ENCODE measurements around the gene LOXHD1.

Gene LOXHD1, protein sequence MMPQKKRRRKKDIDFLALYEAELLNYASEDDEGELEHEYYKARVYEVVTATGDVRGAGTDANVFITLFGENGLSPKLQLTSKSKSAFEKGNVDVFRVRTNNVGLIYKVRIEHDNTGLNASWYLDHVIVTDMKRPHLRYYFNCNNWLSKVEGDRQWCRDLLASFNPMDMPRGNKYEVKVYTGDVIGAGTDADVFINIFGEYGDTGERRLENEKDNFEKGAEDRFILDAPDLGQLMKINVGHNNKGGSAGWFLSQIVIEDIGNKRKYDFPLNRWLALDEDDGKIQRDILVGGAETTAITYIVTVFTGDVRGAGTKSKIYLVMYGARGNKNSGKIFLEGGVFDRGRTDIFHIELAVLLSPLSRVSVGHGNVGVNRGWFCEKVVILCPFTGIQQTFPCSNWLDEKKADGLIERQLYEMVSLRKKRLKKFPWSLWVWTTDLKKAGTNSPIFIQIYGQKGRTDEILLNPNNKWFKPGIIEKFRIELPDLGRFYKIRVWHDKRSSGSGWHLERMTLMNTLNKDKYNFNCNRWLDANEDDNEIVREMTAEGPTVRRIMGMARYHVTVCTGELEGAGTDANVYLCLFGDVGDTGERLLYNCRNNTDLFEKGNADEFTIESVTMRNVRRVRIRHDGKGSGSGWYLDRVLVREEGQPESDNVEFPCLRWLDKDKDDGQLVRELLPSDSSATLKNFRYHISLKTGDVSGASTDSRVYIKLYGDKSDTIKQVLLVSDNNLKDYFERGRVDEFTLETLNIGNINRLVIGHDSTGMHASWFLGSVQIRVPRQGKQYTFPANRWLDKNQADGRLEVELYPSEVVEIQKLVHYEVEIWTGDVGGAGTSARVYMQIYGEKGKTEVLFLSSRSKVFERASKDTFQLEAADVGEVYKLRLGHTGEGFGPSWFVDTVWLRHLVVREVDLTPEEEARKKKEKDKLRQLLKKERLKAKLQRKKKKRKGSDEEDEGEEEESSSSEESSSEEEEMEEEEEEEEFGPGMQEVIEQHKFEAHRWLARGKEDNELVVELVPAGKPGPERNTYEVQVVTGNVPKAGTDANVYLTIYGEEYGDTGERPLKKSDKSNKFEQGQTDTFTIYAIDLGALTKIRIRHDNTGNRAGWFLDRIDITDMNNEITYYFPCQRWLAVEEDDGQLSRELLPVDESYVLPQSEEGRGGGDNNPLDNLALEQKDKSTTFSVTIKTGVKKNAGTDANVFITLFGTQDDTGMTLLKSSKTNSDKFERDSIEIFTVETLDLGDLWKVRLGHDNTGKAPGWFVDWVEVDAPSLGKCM (N-terminal part only)

DNA sequence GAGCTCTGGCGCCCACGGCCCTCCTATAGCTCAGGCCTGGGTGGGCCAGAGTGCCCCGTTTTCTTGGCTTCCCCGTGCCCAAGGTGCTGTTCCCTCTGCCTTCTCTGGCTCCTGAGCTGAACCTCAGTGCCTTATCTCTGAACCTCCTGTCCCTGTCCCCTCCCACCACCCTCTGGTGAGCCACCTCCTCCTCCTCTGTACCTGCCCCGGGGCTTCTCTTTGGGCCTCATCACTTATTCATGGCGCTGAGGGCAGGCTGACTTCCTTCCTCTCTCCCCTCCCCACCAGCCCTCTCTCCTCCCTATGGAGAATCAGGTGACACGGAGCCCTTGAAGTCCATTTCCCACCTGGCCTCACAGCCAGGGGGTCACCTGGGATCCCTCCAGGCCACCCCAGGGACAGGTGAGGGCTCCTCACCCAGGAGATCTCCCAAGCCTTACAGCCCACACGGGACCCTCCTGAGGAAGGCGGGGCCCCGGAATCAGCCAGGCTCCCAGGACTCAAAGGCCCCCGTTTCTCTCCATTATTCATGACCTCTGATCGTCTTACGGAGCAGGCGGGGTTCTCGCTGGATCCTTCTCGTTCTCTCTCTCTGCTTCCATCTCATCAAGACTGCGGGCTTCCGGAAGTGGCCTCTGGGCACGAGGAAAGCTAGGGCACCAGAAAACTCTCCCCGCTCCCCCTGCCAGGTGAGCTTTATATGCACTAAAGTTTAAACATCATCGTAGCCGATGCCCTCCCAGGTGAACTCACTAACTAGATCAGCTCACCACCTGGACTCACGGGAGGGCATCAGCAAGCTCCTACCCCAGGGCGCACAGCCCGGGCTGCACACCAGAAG, at the start of gene LOXHD1:
Gene LOXHD1, minus strand, starts transcription at position 106 of the 841 bp plus-strand sequence. CDS start 187 bp downstream, outside the sequence.
- TF ChIP-seq GATA3 (IDR thresholded peaks at IDR 0.05; ENCODE audit: low read depth, low read length), result no peak
- TF ChIP-seq GATA2 (IDR thresholded peaks at IDR 0.05; ENCODE audit: low read depth, low read length), result no peak

DNA sequence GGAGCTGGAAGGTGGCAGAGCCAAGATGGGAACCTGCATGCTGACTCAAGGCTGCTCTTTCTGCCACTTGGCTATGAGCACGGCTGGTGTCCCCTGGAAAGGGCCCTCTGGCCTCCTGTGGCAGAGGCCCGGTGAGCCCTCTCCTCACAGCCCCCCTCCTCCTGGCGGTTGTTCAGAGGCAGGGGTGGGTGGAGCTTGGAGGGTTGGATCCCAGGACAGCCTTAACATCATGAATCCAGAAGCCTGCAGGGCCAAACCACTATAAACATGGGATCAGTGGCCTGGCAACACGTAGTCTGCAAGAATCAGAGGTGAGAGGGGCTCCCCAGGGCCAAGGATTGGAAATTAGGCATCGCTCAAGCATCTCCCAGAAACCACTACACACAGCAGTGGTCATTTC, 48.5 kb upstream of the LOXHD1 start:
- TF ChIP-seq GATA3 (IDR thresholded peaks at IDR 0.05; ENCODE audit: low read depth, low read length) (no peak), GATA2 (IDR thresholded peaks at IDR 0.05; ENCODE audit: low read depth, low read length) (no peak)

DNA sequence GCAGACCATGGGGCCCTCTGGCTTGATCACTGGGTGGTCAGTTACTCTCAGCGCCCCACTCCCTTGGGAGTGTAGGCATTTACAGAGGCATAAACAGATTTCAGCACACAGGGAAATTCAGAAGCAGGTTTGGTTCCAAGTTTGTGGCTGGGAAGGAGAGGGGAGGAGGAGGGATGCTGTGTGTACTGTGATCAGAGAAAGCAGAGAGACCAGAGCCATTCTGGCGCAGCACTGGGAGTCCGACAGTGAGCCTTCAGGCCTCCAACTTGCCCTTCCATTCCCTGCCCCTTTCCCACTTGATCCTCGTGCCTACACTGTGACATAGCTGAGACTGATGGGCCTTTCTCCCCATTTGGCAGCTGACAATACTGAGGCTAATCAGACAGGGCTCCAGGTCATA, 47.8 kb upstream of the LOXHD1 start:
- no peak for TF ChIP-seq GATA2 (IDR thresholded peaks at IDR 0.05; ENCODE audit: low read depth, low read length)
- TF ChIP-seq GATA3 (IDR thresholded peaks at IDR 0.05; ENCODE audit: low read depth, low read length), result no peak

DNA sequence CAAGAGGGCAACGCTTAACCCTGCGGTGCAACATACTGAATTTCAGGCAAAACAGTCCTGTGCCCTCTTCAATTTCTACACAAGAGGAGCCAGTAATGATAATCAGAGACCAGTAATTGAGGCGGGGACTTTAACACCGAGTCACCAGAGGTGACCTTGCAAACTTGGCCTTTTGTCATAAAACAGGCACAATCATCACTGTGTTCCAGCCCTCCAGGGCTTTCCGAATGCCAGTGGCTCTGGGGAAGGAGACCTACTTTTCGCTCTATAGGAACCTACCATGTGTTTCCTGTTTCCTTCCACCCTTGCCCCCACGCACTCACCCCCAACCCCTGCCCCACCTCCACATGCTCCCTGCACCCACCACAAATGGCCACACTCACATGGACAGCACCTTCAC, 47.2 kb upstream of the LOXHD1 start:
- TF ChIP-seq GATA3 (IDR thresholded peaks at IDR 0.05; ENCODE audit: low read depth, low read length) (no peak), GATA2 (IDR thresholded peaks at IDR 0.05; ENCODE audit: low read depth, low read length) (no peak)

DNA sequence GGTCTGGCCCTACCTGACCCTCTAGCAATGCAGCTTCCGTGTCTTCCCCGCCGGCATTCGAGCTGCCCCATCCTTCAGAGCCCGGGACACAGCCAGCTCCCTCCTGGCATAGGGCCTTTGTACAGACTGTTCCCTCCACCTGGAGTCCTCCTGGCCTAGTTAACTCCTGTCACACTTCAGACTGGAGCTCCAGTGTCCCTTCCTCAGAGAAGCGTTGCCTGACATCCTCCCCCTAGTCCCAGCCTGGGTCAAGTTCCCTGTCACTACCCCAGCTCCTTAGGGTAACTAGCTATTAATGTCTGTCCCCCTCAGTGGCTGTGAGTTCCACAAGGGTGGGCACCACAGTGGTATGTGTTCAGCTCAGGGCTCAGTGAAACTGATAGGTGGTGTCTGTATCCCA, 45.5 kb upstream of the LOXHD1 start:
- TF ChIP-seq GATA2 (IDR thresholded peaks at IDR 0.05; ENCODE audit: low read depth, low read length), result no peak
- TF ChIP-seq GATA3 (IDR thresholded peaks at IDR 0.05; ENCODE audit: low read depth, low read length), result no peak

DNA sequence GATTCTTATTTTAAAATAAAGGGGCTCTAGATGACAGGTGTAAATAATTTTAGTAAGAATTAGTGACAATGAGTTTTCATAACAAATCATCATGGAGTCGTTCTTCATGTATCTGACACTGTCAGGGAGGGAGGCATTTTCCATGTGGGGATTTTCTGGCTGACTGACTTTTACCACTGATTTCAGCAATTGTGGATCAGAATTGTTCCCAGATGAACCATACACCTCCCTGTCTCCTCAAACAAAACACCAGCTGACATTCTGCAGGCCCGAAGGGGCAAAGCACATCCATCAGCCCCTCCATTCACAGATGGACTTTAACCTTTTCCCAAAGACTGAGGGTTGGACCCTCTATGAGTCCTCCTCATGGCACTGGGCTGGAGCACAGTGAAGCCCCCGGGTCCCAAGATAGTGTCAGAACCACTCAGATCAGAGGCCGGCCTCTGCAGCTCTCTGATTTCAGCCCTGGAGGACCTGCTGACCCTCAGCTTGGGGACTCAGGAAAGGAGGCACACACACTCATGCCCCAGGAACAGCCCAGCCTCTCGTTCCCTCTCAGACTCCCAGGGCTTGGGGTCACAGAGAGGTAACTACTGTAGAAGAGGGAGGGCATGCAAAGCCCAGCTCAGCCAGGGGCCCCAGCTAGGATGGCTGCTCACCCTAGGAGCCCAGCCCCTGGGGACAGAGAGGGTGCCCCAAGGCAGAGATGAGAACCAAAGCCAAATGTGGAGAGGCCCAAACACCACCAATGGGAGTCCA, 43.2 kb upstream of the LOXHD1 start:
- TF ChIP-seq GATA2 (IDR thresholded peaks at IDR 0.05; ENCODE audit: low read depth, low read length) (no peak), GATA3 (IDR thresholded peaks at IDR 0.05; ENCODE audit: low read depth, low read length) (no peak)

DNA sequence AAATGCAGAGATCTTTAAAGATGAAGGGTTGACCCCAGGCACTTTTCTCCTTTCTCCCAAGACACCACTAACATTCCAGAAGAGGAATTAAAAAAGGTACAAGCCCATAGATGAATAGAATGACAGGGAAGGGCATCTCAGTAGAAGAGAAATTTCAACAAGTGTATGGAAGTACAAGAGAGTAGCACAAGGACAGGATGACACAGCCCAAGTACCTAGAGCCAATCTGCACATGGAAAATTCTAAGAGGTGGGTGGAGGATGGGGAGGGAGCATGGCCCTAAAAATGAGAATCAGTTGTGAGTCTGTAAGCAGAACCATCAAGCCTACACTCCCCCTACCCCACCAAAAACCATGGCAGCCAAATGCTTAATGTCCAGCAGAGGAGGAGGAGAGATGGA, 39.7 kb upstream of the LOXHD1 start:
- TF ChIP-seq GATA3 (IDR thresholded peaks at IDR 0.05; ENCODE audit: low read depth, low read length) (no peak), GATA2 (IDR thresholded peaks at IDR 0.05; ENCODE audit: low read depth, low read length) (no peak)

DNA sequence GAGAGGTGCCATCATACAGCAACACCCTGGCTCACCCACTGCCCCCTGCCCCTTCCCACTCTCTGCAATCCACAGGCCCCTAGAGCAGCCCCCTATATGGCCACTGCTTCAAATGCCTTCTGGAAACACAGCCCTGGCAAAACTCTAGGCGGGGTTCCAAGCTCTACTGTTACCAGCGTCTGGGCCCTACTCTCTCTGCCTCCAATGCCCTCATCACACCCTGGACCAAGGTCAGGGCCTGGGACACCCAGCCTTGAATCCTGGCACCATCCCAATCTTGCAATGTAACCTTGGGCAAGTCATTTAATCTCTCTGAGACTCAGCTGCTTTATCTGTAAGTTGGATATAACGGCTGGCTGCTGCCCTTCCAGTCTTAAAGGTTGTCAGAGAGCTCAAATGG, 39.2 kb upstream of the LOXHD1 start:
- no peak for TF ChIP-seq GATA3 (IDR thresholded peaks at IDR 0.05; ENCODE audit: low read depth, low read length)
- TF ChIP-seq GATA2 (IDR thresholded peaks at IDR 0.05; ENCODE audit: low read depth, low read length), result no peak

DNA sequence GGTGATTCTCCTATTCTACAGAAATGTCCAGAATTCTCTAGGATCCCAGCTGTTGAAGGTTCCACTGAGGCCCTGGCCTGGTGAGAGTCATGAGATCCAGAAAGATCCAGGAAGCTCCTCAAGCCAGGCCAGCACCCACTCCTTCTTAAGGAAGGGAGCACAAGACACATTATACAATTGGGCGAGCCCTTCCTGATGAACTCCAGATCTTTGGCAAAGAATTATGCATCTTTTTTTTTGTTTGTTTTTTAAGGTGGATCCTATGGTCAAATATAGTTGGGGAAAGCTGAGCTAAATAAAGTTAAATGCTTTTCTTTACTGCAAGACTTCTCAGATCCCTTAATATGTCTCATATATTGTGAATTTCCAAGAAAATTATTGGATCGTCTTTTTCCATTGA, 37.0 kb upstream of the LOXHD1 start:
- no peak for TF ChIP-seq GATA2 (IDR thresholded peaks at IDR 0.05; ENCODE audit: low read depth, low read length)
- no peak for TF ChIP-seq GATA3 (IDR thresholded peaks at IDR 0.05; ENCODE audit: low read depth, low read length)

DNA sequence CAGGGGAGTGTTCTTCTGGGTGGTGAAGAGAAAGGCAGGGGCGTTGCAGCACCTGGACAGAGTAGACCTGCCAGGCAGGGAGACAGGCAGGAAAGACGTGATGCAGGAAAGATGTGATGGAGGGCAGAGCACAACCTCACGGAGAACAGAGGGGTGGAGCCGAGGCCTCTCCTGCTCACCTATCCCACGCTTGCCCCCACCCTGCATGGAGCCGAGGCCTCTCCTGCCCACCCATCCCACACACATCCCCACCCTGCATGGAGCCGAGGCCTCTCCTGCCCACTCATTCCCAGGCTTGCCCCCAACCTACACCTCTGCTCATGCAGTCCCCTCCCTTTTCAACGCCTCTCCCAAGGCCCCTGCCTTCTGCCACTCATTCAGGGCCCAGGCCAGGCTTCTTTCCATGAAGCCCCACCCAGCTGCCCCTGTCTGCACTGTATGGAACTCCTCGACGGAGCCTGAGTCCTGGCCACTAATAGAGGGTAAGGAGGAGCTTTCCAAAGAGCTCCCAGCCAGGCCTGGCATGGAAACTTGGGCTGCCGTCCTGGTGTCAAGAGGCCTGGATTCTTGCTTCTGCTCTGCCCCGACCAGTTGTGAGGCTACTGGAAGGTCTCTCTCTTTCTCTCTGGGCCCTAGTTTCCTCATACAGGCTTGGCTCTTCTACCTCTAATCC, 32.0 kb upstream of the LOXHD1 start:
- TF ChIP-seq GATA3 (IDR thresholded peaks at IDR 0.05; ENCODE audit: low read depth, low read length), result no peak

DNA sequence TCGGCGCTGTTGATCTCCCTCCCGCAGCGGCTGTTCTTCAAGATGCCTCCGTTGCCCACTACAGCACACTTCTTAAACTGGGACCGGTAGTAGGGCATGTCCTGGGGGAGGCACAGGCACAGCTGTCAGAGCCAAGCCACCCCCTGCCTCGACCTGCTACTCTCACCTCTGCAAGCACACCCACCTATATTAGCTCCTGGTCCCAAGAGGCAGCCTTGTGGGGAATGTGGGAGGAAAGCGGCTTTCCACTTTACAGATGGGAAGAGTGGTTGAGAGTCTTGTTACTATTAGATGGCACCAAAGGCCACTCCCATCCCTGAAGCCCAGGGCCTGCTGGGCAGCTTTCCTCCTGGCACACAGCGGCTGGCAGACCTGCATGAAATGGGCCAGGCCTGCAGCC, 29.2 kb upstream of the LOXHD1 start:
- no peak for TF ChIP-seq GATA2 (IDR thresholded peaks at IDR 0.05; ENCODE audit: low read depth, low read length)
- no peak for TF ChIP-seq GATA3 (IDR thresholded peaks at IDR 0.05; ENCODE audit: low read depth, low read length)

DNA sequence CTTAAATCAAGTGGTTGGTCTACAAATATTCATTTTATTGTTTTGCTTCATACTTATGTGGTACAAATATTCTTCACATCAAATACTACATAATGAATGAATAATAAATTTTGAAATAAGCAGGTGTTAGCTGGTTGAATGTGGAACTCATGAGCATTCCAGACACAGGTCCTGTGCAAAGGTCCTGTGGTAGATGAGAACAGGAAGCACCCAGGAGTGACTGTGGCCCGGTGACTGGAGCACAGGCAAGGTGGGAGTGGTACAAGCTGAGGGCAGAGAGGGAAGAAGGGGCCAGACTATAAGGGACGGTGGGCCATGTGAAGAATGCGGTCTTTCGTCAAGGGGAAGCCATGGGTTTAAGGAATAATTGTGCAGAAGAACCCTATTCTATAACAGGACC, 26.2 kb upstream of the LOXHD1 start:
- TF ChIP-seq GATA3 (IDR thresholded peaks at IDR 0.05; ENCODE audit: low read depth, low read length), result no peak
- no peak for TF ChIP-seq GATA2 (IDR thresholded peaks at IDR 0.05; ENCODE audit: low read depth, low read length)

Data from SH-SY5Y (cell line).